Measurements from ENCODE around the gene FASTK.

The FASTK gene

GRCh38 chr7:151122796-151123157 is 42.2 kb upstream of the FASTK start:
- H3K79me2 ChIP-seq (ENCODE audit: insufficient read depth, low read length) = no peaks in the 10 kb centered on the region
- H3K9me3 ChIP-seq (ENCODE audit: insufficient read depth, low read length) = no peaks in the 10 kb centered on the region
- H3K27ac ChIP-seq (ENCODE audit: low read depth, low read length) = no peak overlapping the region
- TF ChIP-seq CTCF (IDR thresholded peaks at IDR 0.05; ENCODE audit: insufficient read depth, low read length, poor library complexity, severe bottlenecking) (no peak), EZH2phosphoT487 (conservative IDR thresholded peaks at IDR 0.05; ENCODE audit: low read length) (no peak)
- no peaks in the 10 kb centered on the region for H3K36me3 ChIP-seq (ENCODE audit: low read length)
- H3K4me3 ChIP-seq (ENCODE audit: insufficient read depth, low read length, poor library complexity, severe bottlenecking) = no peak overlapping the region
- no peak overlapping the region for H3K4me2 ChIP-seq (ENCODE audit: low read depth, low read length, poor library complexity, severe bottlenecking)
- no peak overlapping the region for H3K9ac ChIP-seq (ENCODE audit: low read length)
- no peaks in the 10 kb centered on the region for H3K27me3 ChIP-seq (ENCODE audit: low read length)
- H2AFZ ChIP-seq (ENCODE audit: low read depth, low read length, severe bottlenecking) = no peak overlapping the region
- H4K20me1 ChIP-seq (ENCODE audit: low read depth, low read length) = no peaks in the 10 kb centered on the region
- no peaks in the 10 kb centered on the region for H3F3A ChIP-seq (ENCODE audit: insufficient read depth)
- no peaks in the 10 kb centered on the region for H3K9me2 ChIP-seq (replicated peaks; ENCODE audit: insufficient read depth, low read length)

GRCh38 chr7:151122276-151122675 is 41.7 kb upstream of the FASTK start:
- H3K9me3 ChIP-seq (ENCODE audit: insufficient read depth, low read length) = no peaks in the 10 kb centered on the region
- H3F3A ChIP-seq (ENCODE audit: insufficient read depth) = no peaks in the 10 kb centered on the region

GRCh38 chr7:151121380-151122170 is 41.0 kb upstream of the FASTK start:
- H3K27me3 ChIP-seq (ENCODE audit: low read length) = no peaks in the 10 kb centered on the region
- H3K9me2 ChIP-seq (replicated peaks; ENCODE audit: insufficient read depth, low read length) = no peaks in the 10 kb centered on the region
- H3K36me3 ChIP-seq (ENCODE audit: low read length) = no peaks in the 10 kb centered on the region
- no peak overlapping the region for H3K4me2 ChIP-seq (ENCODE audit: low read depth, low read length, poor library complexity, severe bottlenecking)
- no peaks in the 10 kb centered on the region for H3F3A ChIP-seq (ENCODE audit: insufficient read depth)
- no peak overlapping the region for H2AFZ ChIP-seq (ENCODE audit: low read depth, low read length, severe bottlenecking)
- no peak overlapping the region for H3K9ac ChIP-seq (ENCODE audit: low read length)
- no peak overlapping the region for H3K27ac ChIP-seq (ENCODE audit: low read depth, low read length)
- TF ChIP-seq EZH2phosphoT487 (conservative IDR thresholded peaks at IDR 0.05; ENCODE audit: low read length) (no peak), CTCF (IDR thresholded peaks at IDR 0.05; ENCODE audit: insufficient read depth, low read length, poor library complexity, severe bottlenecking) (no peak)
- H3K4me3 ChIP-seq (ENCODE audit: insufficient read depth, low read length, poor library complexity, severe bottlenecking) = no peak overlapping the region
- no peaks in the 10 kb centered on the region for H4K20me1 ChIP-seq (ENCODE audit: low read depth, low read length)
- no peaks in the 10 kb centered on the region for H3K9me3 ChIP-seq (ENCODE audit: insufficient read depth, low read length)
- no peaks in the 10 kb centered on the region for H3K79me2 ChIP-seq (ENCODE audit: insufficient read depth, low read length)

More at GRCh38 chr7:151122276-151122675, 41.7 kb upstream of the FASTK start:
- H3K36me3 ChIP-seq (ENCODE audit: low read length) = no peaks in the 10 kb centered on the region
- TF ChIP-seq EZH2phosphoT487 (conservative IDR thresholded peaks at IDR 0.05; ENCODE audit: low read length) = no peak
- TF ChIP-seq CTCF (IDR thresholded peaks at IDR 0.05; ENCODE audit: insufficient read depth, low read length, poor library complexity, severe bottlenecking) = no peak
- H3K79me2 ChIP-seq (ENCODE audit: insufficient read depth, low read length) = no peaks in the 10 kb centered on the region
- H3K4me3 ChIP-seq (ENCODE audit: insufficient read depth, low read length, poor library complexity, severe bottlenecking) = no peak overlapping the region
- H3K4me2 ChIP-seq (ENCODE audit: low read depth, low read length, poor library complexity, severe bottlenecking) = no peak overlapping the region
- no peak overlapping the region for H3K9ac ChIP-seq (ENCODE audit: low read length)
- H3K9me2 ChIP-seq (replicated peaks; ENCODE audit: insufficient read depth, low read length) = no peaks in the 10 kb centered on the region
- no peaks in the 10 kb centered on the region for H3K27me3 ChIP-seq (ENCODE audit: low read length)
- no peak overlapping the region for H3K27ac ChIP-seq (ENCODE audit: low read depth, low read length)
- no peak overlapping the region for H2AFZ ChIP-seq (ENCODE audit: low read depth, low read length, severe bottlenecking)
- H4K20me1 ChIP-seq (ENCODE audit: low read depth, low read length) = no peaks in the 10 kb centered on the region

Measured in SU-DHL-6 (cell line).